ENCODE results near the gene AGBL4.

DNA sequence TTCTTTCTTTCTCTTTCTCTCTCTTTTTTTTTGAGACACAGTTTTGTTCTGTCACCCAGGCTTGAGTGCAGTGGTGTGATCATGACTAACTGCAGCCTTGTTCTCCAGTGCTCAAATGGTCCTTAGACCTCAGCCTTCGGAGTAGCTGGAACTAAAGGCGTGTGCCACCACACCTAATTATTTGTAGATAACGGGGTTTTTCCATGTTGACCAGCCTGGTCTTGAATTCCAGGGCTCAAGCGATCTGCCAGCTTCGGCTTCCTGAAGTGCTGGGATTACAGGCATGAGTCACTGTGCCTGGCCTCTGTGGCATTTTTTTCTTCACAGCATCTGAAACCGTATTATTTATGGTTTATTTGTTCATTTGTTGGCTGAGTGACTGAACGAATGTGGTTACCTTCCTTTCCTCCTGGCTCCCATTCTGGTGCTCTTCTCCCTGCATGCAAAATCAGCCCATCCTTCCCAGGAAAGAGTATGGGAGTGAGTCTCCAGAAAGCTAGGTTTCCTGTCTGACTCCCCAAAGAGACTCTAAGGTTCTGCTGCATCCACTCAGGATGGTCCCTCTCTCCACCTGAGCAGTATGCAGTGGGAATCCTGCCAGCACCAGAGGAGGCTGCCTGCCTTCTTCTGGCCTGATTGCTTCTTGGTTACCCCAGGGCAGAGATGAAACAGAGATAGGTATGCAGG is 1092.1 kb downstream of the AGBL4 start:
- TF ChIP-seq, protein P1, sequence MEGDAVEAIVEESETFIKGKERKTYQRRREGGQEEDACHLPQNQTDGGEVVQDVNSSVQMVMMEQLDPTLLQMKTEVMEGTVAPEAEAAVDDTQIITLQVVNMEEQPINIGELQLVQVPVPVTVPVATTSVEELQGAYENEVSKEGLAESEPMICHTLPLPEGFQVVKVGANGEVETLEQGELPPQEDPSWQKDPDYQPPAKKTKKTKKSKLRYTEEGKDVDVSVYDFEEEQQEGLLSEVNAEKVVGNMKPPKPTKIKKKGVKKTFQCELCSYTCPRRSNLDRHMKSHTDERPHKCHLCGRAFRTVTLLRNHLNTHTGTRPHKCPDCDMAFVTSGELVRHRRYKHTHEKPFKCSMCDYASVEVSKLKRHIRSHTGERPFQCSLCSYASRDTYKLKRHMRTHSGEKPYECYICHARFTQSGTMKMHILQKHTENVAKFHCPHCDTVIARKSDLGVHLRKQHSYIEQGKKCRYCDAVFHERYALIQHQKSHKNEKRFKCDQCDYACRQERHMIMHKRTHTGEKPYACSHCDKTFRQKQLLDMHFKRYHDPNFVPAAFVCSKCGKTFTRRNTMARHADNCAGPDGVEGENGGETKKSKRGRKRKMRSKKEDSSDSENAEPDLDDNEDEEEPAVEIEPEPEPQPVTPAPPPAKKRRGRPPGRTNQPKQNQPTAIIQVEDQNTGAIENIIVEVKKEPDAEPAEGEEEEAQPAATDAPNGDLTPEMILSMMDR (IDR thresholded peaks at IDR 0.05): no peak
- TF ChIP-seq POLR2A (IDR thresholded peaks at IDR 0.05): no peak
